ENCODE data around the gene IRF2BP1. TPM values are rescaled to one million over a fixed set of nuclear protein-coding genes. Genes with fewer than 3 reads are reported as not detected.

Gene IRF2BP1
- total RNA-seq, 8 experiments from 2014 or later, result 10.4 to 20.5 (median 18.7) TPM

DNA sequence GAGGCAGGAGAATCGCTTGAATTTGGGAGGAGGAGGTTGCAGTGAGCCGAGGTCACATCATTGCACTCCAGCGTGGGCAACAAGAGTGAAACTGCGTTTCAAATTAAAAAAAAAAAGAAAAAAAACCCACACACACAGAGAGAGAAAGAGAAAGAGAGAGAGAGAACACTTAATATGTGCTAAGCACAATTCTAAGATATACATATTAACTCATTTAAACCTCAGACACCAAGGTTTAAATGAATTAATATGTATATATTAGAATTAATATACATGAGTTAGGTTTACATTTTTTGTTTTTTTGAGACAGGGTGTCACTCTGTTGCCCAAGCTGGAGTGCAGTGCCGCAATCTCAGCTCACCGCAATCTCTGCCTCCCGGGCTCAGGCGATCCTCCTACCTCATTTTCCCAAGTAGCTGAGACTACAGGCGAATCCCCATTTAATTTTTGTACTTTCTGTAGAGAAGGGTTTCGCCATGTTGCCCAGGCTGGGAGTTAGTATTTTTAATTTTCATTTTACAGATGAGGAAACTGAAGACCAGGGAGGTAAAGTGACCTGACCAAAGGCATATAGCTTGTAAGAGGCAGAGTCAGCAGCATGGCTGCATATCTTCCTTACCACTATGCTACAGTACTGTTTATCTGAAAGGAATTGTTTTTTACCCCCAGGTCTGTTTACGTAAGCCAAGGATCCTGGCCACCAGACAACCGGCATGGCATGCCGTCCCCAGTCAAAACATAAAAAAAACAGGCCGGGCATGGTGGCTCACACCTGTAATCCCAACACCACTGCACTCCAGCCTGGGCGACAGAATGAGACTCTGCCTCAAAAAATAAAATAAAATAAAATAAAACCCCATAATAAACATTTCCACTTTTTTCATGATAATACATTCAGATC is 25.3 kb downstream of the IRF2BP1 start:
- no peak overlapping the region for H3K4me3 ChIP-seq
- WGBS, 10 experiments, result 63 to 98% (median 97%) methylated on average over 7 to 10 of the region's 15 CpGs
- no peak overlapping the region for H3K27ac ChIP-seq
- in situ Hi-C loops (cut with MboI; ENCODE audit: low pct_unique_long_range_greater_than_20kb in 2 of 9, low sequenced_read_pairs in 9 of 9, unreplicated experiment in 9 of 9), result no loop called here
- peaks cover 0 to 6% of the 10 kb centered on the region in 2 donors for H3K4me1 ChIP-seq (replicated peaks in 1 of 2)
- ATAC-seq (replicated peaks in 6 of 8), result no peak

DNA sequence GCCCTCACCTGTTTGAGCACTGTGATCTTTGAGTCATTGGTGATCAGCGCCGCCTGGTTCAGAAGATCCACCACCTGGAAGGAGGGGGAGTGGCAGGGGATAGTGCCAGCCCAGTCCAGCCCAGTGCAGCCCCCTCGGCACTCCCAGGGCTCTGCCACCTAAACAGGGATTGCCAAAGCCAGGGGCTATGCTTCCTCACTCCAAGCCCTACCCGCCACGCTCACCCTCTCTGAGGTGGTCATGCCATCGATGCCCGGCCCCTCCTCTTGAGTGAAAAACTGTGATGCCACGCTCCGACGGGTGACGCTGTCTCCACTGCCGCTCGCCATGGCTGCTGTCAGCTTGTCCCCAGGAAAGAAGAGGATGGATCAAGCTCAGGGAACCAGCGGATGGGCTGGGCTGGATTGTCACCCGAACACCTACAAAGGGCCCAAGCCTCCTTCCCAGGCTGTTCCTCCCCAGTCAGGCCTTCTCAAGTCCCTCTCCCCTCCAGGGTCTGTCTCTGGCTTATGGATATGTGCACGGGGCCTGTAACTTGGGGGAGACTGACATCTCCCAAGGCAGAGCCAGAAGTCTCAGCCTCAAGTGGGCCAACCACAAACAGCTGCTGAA is 31.7 kb downstream of the IRF2BP1 start:
- in situ Hi-C loops (cut with MboI; ENCODE audit: low pct_unique_long_range_greater_than_20kb in 2 of 9, low sequenced_read_pairs in 9 of 9, unreplicated experiment in 9 of 9), result no loop called here
- peak in 1 of 8 experiments; percentile 18 for ATAC-seq (replicated peaks in 6 of 8)
- Histone ChIP-seq H3K27ac (no peak overlapping the region), H3K4me3 (no peak overlapping the region), H3K4me1 (replicated peaks in 1 of 2) (no peaks in the 10 kb centered on the region)
- 80 to 100% (median 100%) methylated on average over 1 to 9 of the region's 16 CpGs; no CpG with 5 or more reads in 3 of the 10 experiments for WGBS, 10 experiments

DNA sequence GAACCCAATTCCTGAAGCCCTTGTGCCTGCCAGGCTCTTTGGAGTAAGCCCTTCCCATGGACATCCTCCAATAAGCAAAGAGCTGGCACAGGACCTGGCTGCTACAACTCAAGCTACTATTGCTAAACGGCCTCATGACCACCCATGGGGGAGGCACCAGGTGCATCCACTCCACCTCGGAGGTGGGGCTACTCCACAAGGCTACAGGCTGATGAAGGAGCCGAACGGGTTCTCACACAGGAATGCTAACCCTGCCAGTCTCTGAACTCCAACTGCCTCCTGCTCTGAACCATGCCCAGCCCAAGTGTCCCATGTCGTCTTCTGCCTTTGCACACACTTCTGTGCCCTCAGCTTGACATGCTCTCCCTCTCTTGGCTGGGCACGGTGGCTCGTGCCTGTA is 33.0 kb downstream of the IRF2BP1 start:
- Histone ChIP-seq H3K4me3 (no peak overlapping the region), H3K27ac (no peak overlapping the region), H3K4me1 (replicated peaks in 1 of 2) (peaks cover 0 to 4% of the 10 kb centered on the region in 2 donors)
- no peak for ATAC-seq (replicated peaks in 6 of 8)
- 53 to 100% (median 95%) methylated on average over 2 to 5 of the region's 7 CpGs; no CpG with 5 or more reads in 5 of the 10 experiments for WGBS, 10 experiments
- in situ Hi-C loops (cut with MboI; ENCODE audit: low pct_unique_long_range_greater_than_20kb in 2 of 9, low sequenced_read_pairs in 9 of 9, unreplicated experiment in 9 of 9), result no loop called here

DNA sequence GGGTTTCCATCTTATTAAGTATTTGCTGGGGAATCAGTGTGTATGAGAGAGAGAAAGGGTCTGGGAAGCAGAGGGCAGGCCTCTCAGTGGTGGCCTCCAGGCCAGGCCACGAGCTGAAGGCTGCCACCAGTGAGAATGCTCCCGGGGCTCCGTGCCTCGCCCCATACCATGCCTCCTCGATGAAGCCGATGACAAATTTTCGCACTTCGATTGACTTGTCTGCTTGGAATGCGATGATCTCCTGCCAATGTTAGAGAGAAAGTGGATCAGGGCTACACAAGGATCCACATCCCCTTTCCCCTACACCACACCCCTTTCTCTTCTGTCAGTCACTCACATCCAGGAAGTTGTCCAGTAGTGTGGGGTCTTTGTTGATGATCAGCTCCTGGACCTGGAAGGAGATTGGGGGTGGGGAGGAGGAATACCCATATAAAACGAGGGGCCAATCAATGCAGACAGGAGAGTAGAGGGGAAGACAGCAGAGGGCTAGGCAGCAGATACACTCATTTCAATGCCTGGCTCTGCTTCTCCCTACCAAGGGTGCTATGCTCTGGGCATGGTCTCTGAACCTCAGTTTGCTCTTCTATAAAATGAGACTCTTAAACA is 33.7 kb downstream of the IRF2BP1 start:
- Histone ChIP-seq H3K27ac (no peak overlapping the region), H3K4me3 (no peak overlapping the region), H3K4me1 (replicated peaks in 1 of 2) (peaks cover 0 to 4% of the 10 kb centered on the region in 2 donors)
- 80 to 100% (median 92%) methylated on average over 1 to 9 of the region's 10 CpGs; no CpG with 5 or more reads in 5 of the 10 experiments for WGBS, 10 experiments
- no peak for ATAC-seq (replicated peaks in 6 of 8)
- in situ Hi-C loops (cut with MboI; ENCODE audit: low pct_unique_long_range_greater_than_20kb in 2 of 9, low sequenced_read_pairs in 9 of 9, unreplicated experiment in 9 of 9), result no loop called here

DNA sequence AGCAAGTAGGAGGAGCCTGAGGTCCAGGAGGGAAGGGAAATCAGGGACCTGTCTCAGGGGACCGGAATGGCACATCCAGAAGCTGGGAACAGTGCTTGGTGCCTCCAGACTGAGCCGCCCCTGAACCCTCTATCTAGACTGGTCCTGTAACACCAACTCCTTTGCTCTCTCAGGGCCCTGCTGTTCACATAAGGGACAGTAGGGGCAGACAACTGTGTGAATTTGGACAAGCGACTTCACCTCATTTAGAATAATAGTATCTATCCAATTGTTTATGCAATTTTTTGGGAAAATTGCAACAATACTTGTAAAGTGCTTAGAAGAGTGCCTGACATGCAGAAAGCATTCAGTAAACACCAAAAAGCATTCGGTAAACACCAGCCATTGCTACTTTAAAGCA is 37.0 kb downstream of the IRF2BP1 start:
- peak in 3 of 8 experiments; percentile 20 to 40 (median 36) for ATAC-seq (replicated peaks in 6 of 8)
- WGBS, 10 experiments, result 71 to 100% (median 85%) methylated on average over 1 to 3 of the region's 4 CpGs; no CpG with 5 or more reads in 4 of the 10 experiments
- in situ Hi-C loops (cut with MboI; ENCODE audit: low pct_unique_long_range_greater_than_20kb in 2 of 9, low sequenced_read_pairs in 9 of 9, unreplicated experiment in 9 of 9), result no loop called here

DNA sequence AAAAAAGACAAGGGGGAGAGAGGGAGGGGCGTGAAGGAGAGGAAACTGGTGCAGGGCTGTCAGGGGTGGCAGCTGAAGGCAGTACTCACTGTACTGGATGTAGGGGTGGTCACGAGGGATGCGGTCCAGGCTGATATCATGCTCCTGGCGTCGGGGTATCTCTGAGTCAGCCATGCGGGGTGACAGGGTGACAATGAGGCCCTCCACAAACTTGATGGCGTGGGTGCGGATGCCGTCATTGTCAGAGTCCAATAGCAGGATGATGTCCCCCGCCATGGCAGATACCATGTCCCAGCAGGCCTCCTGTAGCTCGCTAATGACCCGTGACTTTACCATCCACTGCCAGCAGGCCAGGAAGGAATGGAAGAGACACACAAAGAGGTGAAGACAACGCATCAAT is 38.3 kb downstream of the IRF2BP1 start:
- Histone ChIP-seq H3K4me1 (replicated peaks in 1 of 2) (peaks cover 0 to 4% of the 10 kb centered on the region in 2 donors), H3K4me3 (no peak overlapping the region), H3K27ac (no peak overlapping the region)
- 50 to 100% (median 90%) methylated on average over 1 to 11 of the region's 13 CpGs; no CpG with 5 or more reads in 1 of the 10 experiments for WGBS, 10 experiments
- peak in 5 of 8 experiments; percentile 33 to 93 (median 87) for ATAC-seq (replicated peaks in 6 of 8)
- in situ Hi-C loops (cut with MboI; ENCODE audit: low pct_unique_long_range_greater_than_20kb in 2 of 9, low sequenced_read_pairs in 9 of 9, unreplicated experiment in 9 of 9), result no loop called here

More for the DNA sequence above, 37.0 kb downstream of the IRF2BP1 start:
- Histone ChIP-seq H3K4me1 (replicated peaks in 1 of 2) (peaks cover 0 to 4% of the 10 kb centered on the region in 2 donors), H3K27ac (no peak overlapping the region), H3K4me3 (no peak overlapping the region)

DNA sequence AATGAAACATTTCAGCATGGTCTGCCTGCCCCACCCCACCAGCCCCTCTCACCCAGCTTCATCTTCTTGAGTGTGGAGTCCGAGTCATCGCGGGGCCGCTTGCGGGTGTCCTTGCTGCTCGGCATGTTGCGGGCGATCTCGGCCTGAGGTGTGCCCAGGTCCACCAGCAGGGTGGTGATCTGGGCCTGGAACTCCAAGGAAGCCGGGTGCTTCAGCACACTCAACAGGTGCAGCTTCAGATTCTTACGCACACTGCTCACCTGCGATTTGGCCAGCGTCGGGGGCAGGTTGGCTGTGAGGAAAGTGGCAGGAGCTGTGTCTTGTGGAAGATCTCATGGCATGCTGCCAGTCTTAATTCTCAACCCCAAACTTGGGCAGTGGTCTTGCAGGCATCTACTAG is 43.7 kb downstream of the IRF2BP1 start:
- ATAC-seq (replicated peaks in 6 of 8), result no peak
- Histone ChIP-seq H3K4me3 (no peak overlapping the region), H3K4me1 (replicated peaks in 1 of 2) (no peaks in the 10 kb centered on the region), H3K27ac (no peak overlapping the region)
- in situ Hi-C loops (cut with MboI; ENCODE audit: low pct_unique_long_range_greater_than_20kb in 2 of 9, low sequenced_read_pairs in 9 of 9, unreplicated experiment in 9 of 9), result no loop called here
- WGBS, 10 experiments, result 100% methylated on average over 2 to 4 of the region's 14 CpGs; no CpG with 5 or more reads in 7 of the 10 experiments

DNA sequence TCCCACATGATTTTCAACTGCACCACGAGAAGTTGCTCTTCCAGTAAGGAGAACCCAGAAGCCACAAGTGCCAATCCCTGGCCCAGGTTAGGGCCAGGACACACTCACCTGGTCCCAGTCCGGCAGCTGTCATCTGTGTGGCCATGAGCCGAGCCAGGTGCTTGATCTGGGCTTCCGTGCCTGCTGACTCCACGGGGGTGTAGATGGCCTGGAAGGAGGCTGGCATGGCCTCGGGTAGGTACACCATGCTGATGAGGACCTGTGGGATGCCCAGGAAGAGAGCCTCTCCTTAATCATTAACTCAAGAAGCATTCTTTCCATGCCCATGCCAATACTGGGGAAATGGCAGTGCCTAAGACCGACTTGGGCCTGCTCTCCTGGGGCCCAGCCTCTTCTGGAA is 51.0 kb downstream of the IRF2BP1 start:
- in situ Hi-C loops (cut with MboI; ENCODE audit: low pct_unique_long_range_greater_than_20kb in 2 of 9, low sequenced_read_pairs in 9 of 9, unreplicated experiment in 9 of 9), result no loop called here
- H3K4me3 ChIP-seq, result no peak overlapping the region
- no peaks in the 10 kb centered on the region for H3K4me1 ChIP-seq (replicated peaks in 1 of 2)
- no peak overlapping the region for H3K27ac ChIP-seq
- ATAC-seq (replicated peaks in 6 of 8), result no peak
- WGBS, 10 experiments, result 40 to 100% (median 100%) methylated on average over 1 to 5 of the region's 7 CpGs; no CpG with 5 or more reads in 4 of the 10 experiments

Other genes with a start within 250 kb of the IRF2BP1 start
- 10 to 100 TPM; 11.7 to 49.2 (median 24.6) TPM for gene EML2, start 246.7 kb downstream of the IRF2BP1 start, total RNA-seq
- 1 to 10 TPM in 6 of 8 experiments, under 1 TPM in 2; 0.20 to 8.7 (median 3.9) TPM for gene GIPR, start 217.9 kb downstream of the IRF2BP1 start, total RNA-seq
- gene SNRPD2, start 194.2 kb downstream of the IRF2BP1 start, total RNA-seq, result 100 to 1,000 TPM; 501 to 723 (median 595) TPM
- 10 to 100 TPM in 1 of 8 experiments, 1 to 10 TPM in 7; 3.7 to 18.1 (median 6.4) TPM for gene QPCTL, start 193.5 kb downstream of the IRF2BP1 start, total RNA-seq
- 10 to 100 TPM in 3 of 8 experiments, 1 to 10 TPM in 5; 6.4 to 24.3 (median 8.9) TPM for gene FBXO46, start 155.2 kb downstream of the IRF2BP1 start, total RNA-seq
- under 1 TPM in 2 of 8 experiments, not detected in 6; 0.09 to 0.24 TPM for gene MEIOSIN, start 152.7 kb downstream of the IRF2BP1 start, total RNA-seq
- gene SIX5, start 116.9 kb downstream of the IRF2BP1 start, total RNA-seq, result 10 to 100 TPM in 1 of 8 experiments, 1 to 10 TPM in 7; 2.5 to 12.9 (median 5.5) TPM
- 10 to 100 TPM; 18.8 to 41.5 (median 26.9) TPM for gene DMPK, start 103.7 kb downstream of the IRF2BP1 start, total RNA-seq
- gene DMWD, start 93.3 kb downstream of the IRF2BP1 start, total RNA-seq, result 10 to 100 TPM; 16.5 to 50.5 (median 32.9) TPM
- gene RSPH6A, start 70.8 kb downstream of the IRF2BP1 start, total RNA-seq, result under 1 TPM in 6 of 8 experiments, not detected in 2; 0.18 to 0.76 (median 0.21) TPM
- gene SYMPK, start 23.0 kb downstream of the IRF2BP1 start, total RNA-seq, result 10 to 100 TPM; 22.2 to 87.8 (median 39.2) TPM
- under 1 TPM in 6 of 8 experiments, not detected in 2; 0.13 to 0.84 (median 0.42) TPM for gene FOXA3, start 21.8 kb downstream of the IRF2BP1 start, total RNA-seq
- gene MYPOP, start 16.5 kb upstream of the IRF2BP1 start, total RNA-seq, result 1 to 10 TPM; 2.1 to 6.1 (median 2.6) TPM
- gene NANOS2, start 28.6 kb upstream of the IRF2BP1 start, total RNA-seq, result under 1 TPM in 3 of 8 experiments, not detected in 5; 0.05 to 0.85 (median 0.18) TPM
- gene NOVA2, start 87.7 kb upstream of the IRF2BP1 start, total RNA-seq, result 10 to 100 TPM in 4 of 8 experiments, 1 to 10 TPM in 1, under 1 TPM in 3; 0.09 to 23.5 (median 11.0) TPM
- gene CCDC61, start 109.3 kb upstream of the IRF2BP1 start, total RNA-seq, result 10 to 100 TPM in 2 of 8 experiments, 1 to 10 TPM in 6; 3.2 to 15.7 (median 5.5) TPM
- under 1 TPM in 2 of 8 experiments, not detected in 6; 0.51 to 0.95 TPM for gene PGLYRP1, start 136.9 kb upstream of the IRF2BP1 start, total RNA-seq
- 10 to 100 TPM in 1 of 8 experiments, 1 to 10 TPM in 4, under 1 TPM in 3; 0.25 to 19.7 (median 2.0) TPM for gene IGFL4, start 154.9 kb upstream of the IRF2BP1 start, total RNA-seq
- gene IGFL3, start 238.5 kb upstream of the IRF2BP1 start, total RNA-seq, result under 1 TPM in 1 of 8 experiments, not detected in 7; 0.50 TPM